HG02885 (cell line): ENCODE data around the gene RBP5.
A peak's percentile ranks its signal among the peaks of the same experiment; 100 is the strongest.
"Not testable (repeated sequence)": the region's sequence is repeated elsewhere in the genome, so short reads cannot be mapped to it uniquely, and the experiment has no call there.

Experiments used
- ATAC-seq: cut with Tn5 transposase; IDR thresholded peaks from one replicate; pipeline ENCODE4 v1.9.1; 2021; ENCODE audit warnings: mild to moderate bottlenecking; ENCODE audit not compliant: unreplicated experiment, poor library complexity

Gene RBP5

GRCh38 chr12:7125632-7126227 is 3.0 kb downstream of the RBP5 start:
- ATAC-seq: no peak

DNA sequence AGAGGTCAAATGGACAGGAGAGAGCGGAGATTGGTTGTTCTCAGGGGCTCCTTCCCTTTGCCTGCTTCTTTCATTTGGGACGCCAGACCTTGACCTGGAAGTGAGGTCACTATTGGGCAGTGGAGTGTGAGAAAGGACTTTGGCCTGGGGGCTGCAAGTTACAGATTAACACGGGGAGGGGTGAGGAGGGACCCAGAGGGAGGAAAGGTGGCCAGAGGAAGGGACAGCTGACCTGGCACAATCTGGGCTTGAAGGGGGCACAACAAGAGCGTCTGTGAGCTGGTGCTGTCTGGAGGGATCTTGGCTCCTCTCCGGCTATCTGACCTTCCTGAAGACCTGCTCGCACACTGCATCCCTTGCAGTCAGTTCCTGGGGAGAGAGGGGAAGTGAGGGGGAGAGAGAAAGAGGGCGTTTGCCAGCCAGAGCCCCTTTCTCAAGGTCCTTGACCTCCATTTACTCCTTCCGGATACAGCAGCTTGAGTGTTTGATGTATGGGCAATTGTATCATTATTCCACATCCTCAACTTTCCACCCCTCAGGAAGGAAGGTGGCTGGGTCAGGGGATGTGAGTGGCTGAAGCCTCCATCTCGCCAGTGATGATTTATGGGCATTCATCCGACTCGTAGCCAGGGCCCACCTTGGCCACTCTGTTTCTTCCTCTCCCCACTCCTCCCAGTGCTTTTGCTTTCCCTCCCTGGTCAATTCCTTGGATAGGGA is 4.7 kb downstream of the RBP5 start:
- no peak for ATAC-seq

DNA sequence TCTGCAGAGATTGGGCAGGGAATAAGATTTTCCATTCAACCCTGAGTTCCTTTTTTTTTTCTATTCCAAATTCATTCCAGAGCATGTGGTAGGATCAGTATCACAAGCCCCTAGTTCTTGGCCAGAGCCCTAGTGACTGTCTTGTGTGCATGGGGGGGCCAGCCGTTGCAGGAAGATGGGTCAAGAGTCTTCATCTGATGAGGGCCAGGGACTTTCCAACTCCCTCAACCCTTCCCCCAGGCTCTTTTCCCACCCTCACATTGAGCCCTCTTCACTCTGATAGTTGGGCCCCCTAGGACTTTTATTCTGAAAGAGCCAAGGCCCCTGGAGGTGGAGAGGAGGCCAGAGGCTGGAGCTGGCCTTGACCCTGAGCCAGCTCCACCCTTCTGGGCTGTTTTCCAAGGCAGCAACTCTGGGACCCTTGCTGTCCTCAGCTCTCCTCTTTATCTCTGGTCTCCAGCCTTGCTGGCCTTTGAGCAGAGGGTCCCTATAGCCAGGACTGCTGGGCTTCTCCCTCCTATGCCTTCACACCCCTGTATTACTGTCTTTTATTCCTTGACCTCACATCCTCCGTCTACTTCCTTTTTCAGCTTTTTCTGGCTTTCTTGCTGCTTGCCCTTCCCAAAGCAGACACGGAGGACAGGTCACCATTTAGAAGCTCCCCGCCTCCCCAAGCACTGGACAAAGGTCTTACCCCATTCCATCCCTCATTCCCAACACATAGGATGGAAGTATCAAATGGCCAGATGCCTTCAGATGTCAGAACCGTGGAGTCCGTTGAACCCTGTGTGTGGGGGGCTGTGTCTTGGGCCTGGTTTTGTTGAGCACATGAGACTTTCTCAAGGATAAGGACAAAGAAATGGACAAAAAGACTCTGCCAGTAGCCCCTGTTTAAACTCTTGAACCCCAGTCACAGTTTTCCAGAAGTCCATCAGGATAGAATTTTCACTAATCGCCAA is 5.6 kb downstream of the RBP5 start:
- ATAC-seq: no peak

GRCh38 chr12:7121324-7121723 is 7.4 kb downstream of the RBP5 start:
- ATAC-seq: no peak

- ATAC-seq: no peak
These were observed 8.5 kb downstream of the RBP5 start for GRCh38 chr12:7120166-7120565.

- no peak for ATAC-seq
These were observed 9.8 kb downstream of the RBP5 start for GRCh38 chr12:7118881-7119280.

DNA sequence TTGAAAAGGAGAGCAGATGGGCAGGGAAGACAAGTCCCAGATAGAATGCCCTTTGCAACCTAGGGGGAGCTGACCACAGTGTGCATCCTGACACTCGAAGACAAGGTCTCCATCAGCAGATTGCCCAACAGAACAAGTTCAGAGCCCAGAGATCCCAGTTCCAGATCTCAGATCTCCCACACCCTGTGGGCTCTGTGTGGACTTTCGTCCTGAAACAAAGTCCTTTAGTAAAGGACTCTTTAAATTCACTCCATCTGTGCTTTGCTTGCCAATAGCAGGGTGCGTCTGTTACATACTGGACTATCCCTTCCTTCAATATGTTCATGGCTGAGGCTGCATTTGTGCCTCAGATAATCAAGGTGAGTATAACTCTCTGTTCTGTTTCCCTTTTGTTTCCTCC is 11.0 kb downstream of the RBP5 start:
- no peak for ATAC-seq

- no peak for ATAC-seq
These were observed 11.8 kb downstream of the RBP5 start for GRCh38 chr12:7116916-7117315.

- ATAC-seq: no peak
These were observed 12.5 kb downstream of the RBP5 start for GRCh38 chr12:7116196-7116595.

DNA sequence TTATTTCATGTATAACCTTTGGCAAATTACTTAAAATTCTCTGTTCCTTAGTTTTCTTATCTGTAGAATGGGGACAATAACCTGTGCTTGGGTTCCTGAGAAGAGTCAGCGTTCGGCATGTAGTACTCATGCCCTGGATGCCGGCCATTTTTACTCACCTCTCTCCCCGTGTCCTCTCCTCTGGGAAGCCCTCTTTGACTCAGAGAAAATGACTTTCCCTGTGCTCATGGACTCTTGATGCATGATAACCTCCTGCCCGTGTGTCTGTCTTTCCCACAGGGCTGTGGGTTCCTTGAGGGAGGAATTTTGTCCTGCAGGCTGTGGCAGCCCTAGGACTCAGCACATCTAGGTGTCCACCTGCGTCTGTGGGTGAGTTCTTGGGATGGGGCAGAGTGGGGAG is 13.8 kb downstream of the RBP5 start:
- ATAC-seq: no peak

DNA sequence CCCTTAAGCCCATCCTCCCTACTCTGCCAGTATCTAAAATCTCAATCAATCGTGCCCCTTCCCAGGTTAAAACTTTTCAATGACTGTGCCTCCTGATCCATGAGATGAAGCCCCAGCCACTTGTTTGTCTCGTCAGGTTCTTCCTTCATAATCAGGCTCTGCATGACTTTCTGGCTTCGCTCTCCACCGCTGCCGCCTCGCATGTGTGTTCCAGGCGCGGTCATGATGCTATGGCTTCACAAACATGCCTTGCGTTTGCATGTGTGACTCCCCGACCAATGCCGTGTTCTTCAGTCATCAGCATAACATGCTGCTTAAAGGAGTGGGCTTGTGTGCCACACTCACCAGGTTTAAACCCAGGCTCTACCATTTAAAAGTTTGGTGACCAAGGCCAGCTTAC is 14.7 kb downstream of the RBP5 start:
- no peak for ATAC-seq

DNA sequence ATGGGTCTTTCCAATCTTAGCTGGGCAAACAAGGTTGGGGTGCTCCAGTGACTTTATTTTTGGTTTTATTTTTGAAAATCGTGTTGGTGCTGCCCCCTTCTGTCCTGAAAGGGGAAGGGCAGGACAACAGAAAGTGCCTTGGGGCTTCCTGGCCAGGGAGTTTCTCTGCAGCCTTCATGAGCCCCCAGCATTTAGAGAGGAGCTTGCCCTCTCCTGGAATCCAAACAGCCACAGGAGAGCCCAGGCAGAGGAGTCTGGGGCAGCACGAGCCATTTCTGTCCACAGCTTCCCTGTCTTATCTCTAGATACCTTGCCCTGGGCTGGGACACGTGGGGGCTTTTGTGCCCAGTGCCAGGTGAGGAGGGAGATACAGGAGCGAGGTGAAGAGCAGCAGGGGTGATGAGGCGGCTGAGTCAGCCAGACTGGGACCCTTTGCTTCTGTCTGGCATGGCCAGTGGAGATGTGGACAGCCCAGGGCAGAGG is 15.3 kb downstream of the RBP5 start:
- no peak for ATAC-seq

- ATAC-seq: no peak
These were observed 16.6 kb downstream of the RBP5 start for GRCh38 chr12:7112041-7112440.

- ATAC-seq: no peak
These were observed 18.0 kb downstream of the RBP5 start for GRCh38 chr12:7110661-7111060.

- ATAC-seq: no peak
These were observed 19.1 kb downstream of the RBP5 start for GRCh38 chr12:7109572-7109920.

DNA sequence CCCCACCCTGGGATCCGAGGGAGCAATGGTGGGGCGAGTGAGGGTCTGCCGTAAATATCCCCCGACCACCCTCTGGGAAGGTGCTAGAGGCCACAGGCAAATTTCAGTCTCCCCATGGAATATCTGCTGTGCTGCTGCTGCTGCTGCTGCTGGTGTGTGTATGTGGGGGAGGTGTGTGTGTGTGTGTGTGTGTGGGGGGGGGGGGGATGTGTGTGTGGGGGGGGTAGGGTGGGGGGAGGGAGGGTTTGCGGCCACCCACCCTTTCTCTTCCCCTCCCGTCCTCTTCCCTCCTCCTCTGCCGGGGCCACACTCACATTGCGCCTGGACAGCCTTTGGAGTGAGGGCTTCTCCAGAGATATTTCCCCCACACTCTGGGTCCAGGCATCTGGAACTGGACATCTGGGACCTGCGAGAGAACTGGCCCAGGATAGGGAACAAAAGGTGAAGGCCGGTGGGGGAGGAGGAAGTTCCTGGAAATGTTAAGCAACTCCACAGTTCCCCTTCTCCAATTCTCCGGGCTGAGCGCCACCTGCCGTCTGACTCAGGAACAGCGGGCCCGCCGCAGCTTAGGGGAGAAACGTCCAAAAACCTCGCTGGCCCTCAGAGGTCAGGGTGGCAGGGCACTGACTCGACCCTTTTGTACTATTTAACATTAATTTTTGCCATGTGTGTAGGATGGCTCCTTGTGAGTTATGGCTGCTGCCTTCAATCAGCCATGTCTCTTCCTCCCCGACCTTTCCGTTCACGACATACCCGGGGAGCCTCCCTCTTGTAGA is 19.7 kb downstream of the RBP5 start, which contains the start of gene C1RL:
C1RL (minus strand) TSS at position 419 of the 776 bp plus-strand sequence; CDS start at position 385, 34 bp downstream.
- ATAC-seq: peak; percentile 44

- ATAC-seq: peak; percentile 93
These were observed 20.5 kb downstream of the RBP5 start for GRCh38 chr12:7108003-7108795.

DNA sequence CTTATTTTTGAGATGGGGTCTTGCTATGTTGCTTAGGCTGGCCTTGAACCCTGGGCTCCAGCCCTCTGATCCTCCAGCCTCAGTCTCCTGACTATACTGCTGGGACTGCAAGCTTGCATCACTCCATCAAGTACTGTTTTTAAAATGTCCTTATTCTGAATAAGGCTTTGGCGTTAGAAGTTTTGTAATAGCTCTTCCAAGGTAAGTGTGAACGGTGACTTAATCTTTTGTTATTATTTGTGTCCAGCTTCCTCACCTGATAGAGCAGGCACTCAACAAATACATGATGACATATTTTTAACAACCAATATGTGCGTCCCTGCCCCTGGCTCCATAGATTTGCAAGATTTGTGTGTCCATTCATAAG is 21.1 kb downstream of the RBP5 start:
- ATAC-seq: no peak

DNA sequence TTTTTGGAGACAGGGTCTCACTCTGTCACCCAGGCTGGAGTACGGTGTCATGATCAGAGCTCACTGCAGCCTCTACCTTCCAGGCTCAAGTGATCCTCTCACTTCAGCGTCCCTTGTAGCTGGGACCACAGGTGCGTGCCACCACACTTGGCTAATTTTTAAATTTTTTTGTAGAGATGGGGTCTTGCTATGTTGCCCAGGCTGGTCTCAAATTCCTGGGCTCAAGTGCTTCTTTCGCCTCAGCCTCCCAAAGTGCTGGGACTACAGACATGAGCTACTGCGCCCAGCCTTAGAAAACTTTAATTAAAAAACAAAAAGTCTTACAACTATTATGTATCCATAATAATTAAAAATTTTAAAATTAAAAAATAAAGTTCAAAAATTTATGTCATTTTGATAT is 21.5 kb downstream of the RBP5 start:
- not testable (repeated sequence) for ATAC-seq
